GM18867 (cell line): ENCODE results near the gene FGF16.
"Not testable (repeated sequence)": the region's sequence is repeated elsewhere in the genome, so short reads cannot be mapped to it uniquely, and the experiment has no call there.

Experiments used
- ATAC-seq: cut with Tn5 transposase; IDR thresholded peaks from one replicate; pipeline ENCODE4 v1.9.1; 2021; ENCODE audit warnings: mild to moderate bottlenecking, moderate library complexity; ENCODE audit not compliant: unreplicated experiment

The FGF16 gene

DNA sequence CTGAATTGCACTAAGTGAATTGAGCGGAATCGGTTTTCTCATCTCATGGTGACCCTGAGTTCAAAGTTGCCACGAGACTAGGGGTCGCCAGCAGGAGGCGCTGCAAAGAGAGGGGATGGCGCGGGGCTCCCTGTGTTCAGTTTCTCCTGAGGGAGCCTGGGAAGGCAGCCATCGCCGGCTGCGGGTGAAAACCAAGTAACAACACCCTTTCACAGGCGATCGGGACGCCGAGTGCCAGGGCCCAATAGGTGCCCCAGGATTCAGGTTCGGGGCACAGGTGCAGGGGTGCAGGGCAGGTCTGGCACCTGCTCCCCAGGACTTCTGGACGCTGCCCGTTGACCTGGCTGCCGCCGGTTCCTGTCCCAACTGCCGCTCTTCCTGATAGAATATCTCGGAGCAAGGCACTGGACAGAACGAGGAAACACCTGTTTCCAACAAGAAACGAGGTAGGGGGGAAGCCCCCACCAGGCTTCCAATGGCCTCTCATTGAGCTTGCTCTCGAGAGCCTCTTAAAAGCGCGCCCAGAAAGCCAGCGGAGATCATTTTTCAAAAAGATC, 1.1 kb upstream of the FGF16 start:
- ATAC-seq = no peak

DNA sequence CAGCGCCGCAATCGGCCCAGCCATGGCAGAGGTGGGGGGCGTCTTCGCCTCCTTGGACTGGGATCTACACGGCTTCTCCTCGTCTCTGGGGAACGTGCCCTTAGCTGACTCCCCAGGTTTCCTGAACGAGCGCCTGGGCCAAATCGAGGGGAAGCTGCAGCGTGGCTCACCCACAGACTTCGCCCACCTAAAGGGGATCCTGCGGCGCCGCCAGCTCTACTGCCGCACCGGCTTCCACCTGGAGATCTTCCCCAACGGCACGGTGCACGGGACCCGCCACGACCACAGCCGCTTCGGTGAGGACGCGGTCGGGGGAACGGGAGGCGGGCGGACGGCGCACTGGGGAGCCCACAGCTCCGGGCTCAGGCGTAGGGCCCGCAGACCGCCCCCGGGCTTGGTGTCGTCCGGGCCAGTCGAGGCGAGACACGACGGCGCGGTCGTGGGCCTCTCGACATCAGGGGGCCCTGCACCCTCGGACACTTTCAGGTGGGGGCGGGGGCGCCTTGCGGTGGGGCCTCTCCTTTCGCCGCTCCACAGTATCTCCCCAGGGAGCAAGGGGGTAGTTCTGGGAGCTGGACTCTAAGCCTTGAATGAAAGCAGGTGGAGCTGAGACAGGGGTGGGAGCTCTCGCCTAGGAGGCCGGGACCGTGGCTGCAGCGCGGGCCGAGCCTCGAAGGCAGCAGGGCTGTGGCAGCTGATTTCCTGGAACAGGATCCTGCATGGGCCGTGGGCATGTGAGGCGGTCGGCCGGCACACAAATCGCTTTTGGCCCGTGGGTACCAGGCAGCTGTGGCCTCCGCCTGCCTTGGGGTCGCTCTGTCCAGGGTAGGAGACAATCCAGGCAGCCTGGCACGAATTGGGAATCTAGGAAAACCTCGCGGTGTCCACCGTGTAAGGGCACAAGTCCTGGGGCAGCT, 722 bp downstream of the FGF16 start:
- ATAC-seq = no peak

DNA sequence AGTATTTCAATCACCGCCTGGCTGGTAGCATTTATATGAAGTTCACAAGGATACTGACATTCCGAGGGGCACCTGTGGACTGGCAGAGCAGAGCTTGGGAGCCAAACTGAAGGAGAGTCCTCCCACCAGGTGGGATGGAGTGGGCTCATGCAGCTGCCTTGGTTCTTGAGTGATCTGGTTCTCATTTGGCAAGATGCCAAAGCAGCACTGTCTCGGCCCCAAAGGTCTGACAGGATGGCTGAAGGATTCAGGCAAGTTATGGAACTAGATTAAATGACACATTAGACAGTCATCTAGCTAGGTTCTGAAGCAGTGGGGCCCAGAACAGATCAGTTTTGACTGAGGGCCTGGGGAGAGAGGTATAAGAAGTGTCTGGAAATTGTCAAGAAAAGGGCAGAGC, 3.2 kb downstream of the FGF16 start:
- no peak for ATAC-seq

DNA sequence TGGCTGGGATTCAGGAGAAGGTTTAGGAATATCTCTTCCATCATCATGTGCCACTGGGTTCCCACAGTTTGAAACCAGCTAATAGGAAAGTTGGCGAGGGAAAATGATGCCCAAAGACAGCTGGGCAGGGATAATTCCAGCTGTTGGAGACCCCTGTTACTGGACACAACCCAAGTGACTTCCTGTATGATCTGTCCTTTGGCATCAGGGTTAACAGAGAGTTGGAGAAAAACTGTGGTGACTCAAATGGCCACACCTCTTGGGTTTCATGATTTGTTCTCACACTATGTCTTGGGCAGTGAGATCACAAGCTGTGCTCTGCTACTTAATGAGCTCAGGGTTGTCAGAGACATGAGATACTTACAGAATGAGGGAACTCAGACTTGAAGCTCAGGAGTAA, 3.8 kb downstream of the FGF16 start:
- ATAC-seq = no peak

- peak; percentile 58 for ATAC-seq
Measured at GRCh38 chrX:77453190-77453589, 6.0 kb downstream of the FGF16 start.

- ATAC-seq = no peak
Measured at GRCh38 chrX:77455437-77455836, 8.2 kb downstream of the FGF16 start.

DNA sequence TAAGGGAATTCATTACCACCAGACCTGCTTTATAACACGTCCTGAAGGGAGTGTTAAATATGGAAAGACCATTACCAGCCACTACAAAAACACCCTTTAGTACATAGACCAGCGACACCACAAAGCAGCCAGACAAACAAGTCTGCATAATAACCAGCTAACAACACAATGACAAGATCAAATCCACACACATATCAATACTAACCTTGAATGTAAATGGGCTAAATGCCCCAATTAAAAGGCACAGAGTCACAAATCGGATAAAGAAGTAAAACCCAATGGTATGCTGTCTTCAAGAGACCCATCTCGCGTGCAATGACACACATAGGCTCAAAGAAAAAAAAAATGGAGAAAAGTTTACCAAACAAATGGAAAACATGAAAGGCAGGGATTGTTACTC, 36.9 kb downstream of the FGF16 start:
- no peak for ATAC-seq

DNA sequence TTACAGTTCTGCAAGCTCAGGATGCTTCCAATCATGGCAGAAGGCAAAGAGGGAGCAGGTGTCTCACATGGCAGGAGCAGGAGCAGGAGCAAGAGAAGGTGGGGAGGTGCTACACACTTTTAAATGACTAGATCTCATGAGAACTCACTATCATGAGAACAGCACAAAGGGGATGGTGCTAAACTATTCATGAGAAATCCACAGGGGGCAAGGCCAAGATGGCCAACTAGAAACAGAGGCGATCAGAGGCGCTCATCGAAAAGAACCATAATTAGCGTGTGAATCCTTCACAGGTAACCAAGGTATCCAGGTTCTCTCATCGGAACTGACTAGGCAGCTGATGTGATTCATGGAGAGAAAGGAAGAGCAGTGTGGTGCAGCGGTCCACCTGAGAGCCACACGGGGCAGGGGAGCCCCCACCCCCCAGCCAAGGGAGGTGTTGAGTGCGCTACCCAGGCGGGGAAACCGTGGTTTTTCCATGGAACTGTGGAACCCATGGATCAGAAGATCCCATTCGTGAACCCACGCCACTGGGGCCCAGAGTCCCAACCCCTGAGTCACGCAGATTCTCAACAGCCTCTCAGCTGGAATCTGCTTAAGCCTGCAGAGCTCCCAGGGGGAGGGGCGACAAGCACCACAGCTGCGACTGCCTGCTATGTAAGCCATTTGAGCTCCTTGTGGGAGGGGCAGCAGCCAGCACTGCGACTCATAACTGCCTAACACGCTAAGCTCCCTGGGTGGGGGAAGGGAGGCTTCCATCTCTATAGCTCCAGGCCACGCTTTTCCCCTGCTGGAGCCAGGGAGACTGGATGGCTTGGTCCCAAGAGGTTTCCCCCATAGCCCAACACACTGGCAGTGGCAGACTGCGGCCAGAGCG, 46.7 kb downstream of the FGF16 start:
- ATAC-seq = no peak

- not testable (repeated sequence) for ATAC-seq
Measured at GRCh38 chrX:77500164-77500563, 53.0 kb downstream of the FGF16 start.

DNA sequence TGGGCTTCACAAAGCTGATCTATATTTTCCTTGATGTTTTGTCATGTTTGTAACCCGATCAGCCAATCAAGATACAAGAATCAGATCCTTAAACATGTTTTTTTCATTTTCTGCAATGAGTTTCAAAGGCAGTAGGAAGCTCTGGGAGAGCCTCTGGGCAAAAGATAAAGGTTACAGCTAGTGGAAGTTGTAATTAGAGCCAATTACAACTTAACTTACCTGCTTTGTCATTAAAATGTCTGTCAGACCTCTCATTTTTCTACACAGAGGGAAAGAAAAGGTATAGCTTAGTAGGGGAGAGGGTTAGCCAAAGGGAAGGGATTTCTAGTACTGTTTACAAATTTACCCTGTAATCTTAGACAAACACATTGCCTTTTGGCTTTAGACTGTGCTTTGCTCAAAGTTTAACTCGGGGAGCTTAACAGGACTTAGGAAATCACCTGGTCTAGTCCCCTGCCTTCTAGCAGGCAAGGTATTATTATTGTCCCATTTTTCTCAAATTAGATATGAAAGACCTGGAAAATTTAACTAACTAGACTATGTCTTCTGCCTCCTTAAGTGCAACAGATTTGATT, 55.8 kb downstream of the FGF16 start:
- ATAC-seq = no peak

DNA sequence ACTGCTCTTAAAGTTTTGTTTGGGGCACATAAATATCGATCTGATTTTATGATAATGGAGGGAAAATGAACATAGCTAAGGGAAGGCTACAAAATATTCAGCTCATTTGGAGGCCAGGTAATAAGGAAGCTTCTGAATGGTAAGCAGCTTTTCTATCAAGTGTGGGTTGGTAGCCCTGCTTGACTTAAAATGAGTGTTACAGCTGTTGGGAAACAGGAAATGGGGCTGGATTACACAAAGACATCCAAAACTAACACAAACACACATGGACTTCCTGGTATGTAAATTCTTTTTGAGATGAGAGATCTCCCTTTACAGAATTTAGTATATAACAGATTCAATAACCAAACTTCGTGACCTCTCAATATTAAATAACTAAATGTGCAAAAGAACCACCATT, 58.0 kb downstream of the FGF16 start:
- no peak for ATAC-seq
